IMR-90 (cell line): Measurements from ENCODE around the gene SYT6. TPM values are rescaled to one million over a fixed set of nuclear protein-coding genes. Genes with fewer than 3 reads are reported as not detected.

Experiments
- ATAC-seq: fragments of 200-7000 bp; cut with Tn5 transposase; 2 replicates; pipeline ENCODE4 v1.9.1; 2020; ENCODE audit warnings: low read depth, mild to moderate bottlenecking, moderate library complexity
- BruUV-seq: library from RNA; stranded (reverse); fragments of 400-500 nt; replicated peaks from 2 replicates; lab custom pipeline; 2021; lab: Mats Ljungman, UMichigan
- CTCF ChIA-PET: fragments of 300-600 bp; formaldehyde crosslinking; extraction: SDS; loops from one replicate; lab custom pipeline; 2021; ENCODE audit warnings: antibody characterized with exemption; lab: Yijun Ruan, JAX
- POLR2A ChIA-PET: fragments of 300-600 bp; sonication (Branson Sonifier 250); formaldehyde crosslinking; loops from one replicate; lab custom pipeline; 2022; ENCODE audit warnings: antibody characterized with exemption; ENCODE audit not compliant: unreplicated experiment; lab: Charles Lee
- DNase-seq: peaks from one replicate; pipeline ENCODE4 v3.0.0; 2013
- H2AFZ ChIP-seq: replicated peaks from 2 replicates; pipeline ENCODE3; 2013; ENCODE audit warnings: low read length, mild to moderate bottlenecking; ENCODE audit not compliant: poor library complexity
- H2AK5ac ChIP-seq: 2 replicates; pipeline ENCODE4 v1.6.1; 2013; ENCODE audit warnings: low read depth, low read length, inconsistent platforms
- H2AK9ac ChIP-seq: replicated peaks from 2 replicates; pipeline ENCODE3; 2013; ENCODE audit warnings: mild to moderate bottlenecking, low read depth, low read length, moderate library complexity; ENCODE audit not compliant: poor library complexity
- H2BK120ac ChIP-seq: 2 replicates; pipeline ENCODE4 v1.6.1; 2013; ENCODE audit warnings: low read depth, low read length, inconsistent platforms
- H2BK15ac ChIP-seq: 3 replicates; pipeline ENCODE4 v1.6.1; 2013; ENCODE audit warnings: low read depth, low read length, inconsistent platforms
- H2BK20ac ChIP-seq: 2 replicates; pipeline ENCODE4 v1.6.1; 2013; ENCODE audit warnings: low read depth, mild to moderate bottlenecking, inconsistent platforms, low read length, moderate library complexity
- H2BK5ac ChIP-seq: 2 replicates; pipeline ENCODE4 v1.6.1; 2013; ENCODE audit warnings: mild to moderate bottlenecking, low read depth, low read length, inconsistent platforms; ENCODE audit not compliant: poor library complexity, severe bottlenecking
- H3K14ac ChIP-seq: replicated peaks from 2 replicates; pipeline ENCODE4 v1.6.1; 2013; ENCODE audit warnings: low read depth, low read length, inconsistent platforms
- H3K18ac ChIP-seq: 2 replicates; pipeline ENCODE4 v1.6.1; 2013; ENCODE audit warnings: low read depth, low read length, control low read depth
- H3K23ac ChIP-seq: 2 replicates; pipeline ENCODE4 v1.6.1; 2013; ENCODE audit warnings: low read depth, low read length, inconsistent platforms
- H3K27ac ChIP-seq: 2 replicates; pipeline ENCODE4 v1.5.1; 2013; ENCODE audit warnings: mild to moderate bottlenecking, control low read depth, low read length; ENCODE audit not compliant: insufficient read depth
- H3K27me3 ChIP-seq: 2 replicates; pipeline ENCODE4 v1.6.1; 2013; ENCODE audit warnings: low read length; ENCODE audit not compliant: control insufficient read depth, insufficient read depth
- H3K36me3 ChIP-seq: 2 replicates; pipeline ENCODE4 v1.6.1; 2013; ENCODE audit warnings: low read length, mixed read lengths; ENCODE audit not compliant: control insufficient read depth, insufficient read depth
- H3K4ac ChIP-seq: 2 replicates; pipeline ENCODE4 v1.6.1; 2013; ENCODE audit warnings: low read depth, low read length, inconsistent platforms
- H3K4me1 ChIP-seq: 2 replicates; pipeline ENCODE4 v1.6.1; 2013; ENCODE audit warnings: low read length, mixed read lengths; ENCODE audit not compliant: control insufficient read depth, insufficient read depth
- H3K4me2 ChIP-seq: 2 replicates; pipeline ENCODE4 v1.6.1; 2013; ENCODE audit warnings: low read depth, mild to moderate bottlenecking, control low read depth, low read length, moderate library complexity
- H3K4me3 ChIP-seq: 2 replicates; pipeline ENCODE4 v1.5.1; 2013; ENCODE audit warnings: low read depth, mild to moderate bottlenecking, control low read depth, low read length, moderate library complexity; ENCODE audit not compliant: insufficient read depth
- H3K56ac ChIP-seq: 2 replicates; pipeline ENCODE4 v1.6.1; 2013; ENCODE audit warnings: low read length, inconsistent platforms; ENCODE audit not compliant: insufficient read depth; ENCODE audit errors: extremely low read depth
- H3K79me1 ChIP-seq, 2 experiments: 2 replicates each; pipeline ENCODE4 v1.6.1; 2013; ENCODE audit warnings: low read length in 2 of 2, inconsistent platforms in 1 of 2, low read depth in 1 of 2
- H3K9ac ChIP-seq: 2 replicates; pipeline ENCODE4 v1.6.1; 2013; ENCODE audit warnings: low read depth, low read length, control low read depth
- H3K9me1 ChIP-seq: 2 replicates; pipeline ENCODE4 v1.6.1; 2013; ENCODE audit warnings: low read length, inconsistent platforms; ENCODE audit not compliant: insufficient read depth
- H3K9me3 ChIP-seq: 2 replicates; pipeline ENCODE4 v1.6.1; 2013; ENCODE audit warnings: low read length; ENCODE audit not compliant: control insufficient read depth, insufficient read depth
- H4K20me1 ChIP-seq: 2 replicates; pipeline ENCODE4 v1.6.1; 2013; ENCODE audit warnings: low read length, inconsistent platforms; ENCODE audit not compliant: insufficient read depth
- H4K5ac ChIP-seq: 2 replicates; pipeline ENCODE4 v1.6.1; 2013; ENCODE audit warnings: mild to moderate bottlenecking, low read depth, low read length, control low read depth
- H4K8ac ChIP-seq, 2 experiments: 2 replicates each; pipeline ENCODE4 v1.6.1; 2013; ENCODE audit warnings: low read depth in 2 of 2, low read length in 2 of 2, control low read depth in 1 of 2, inconsistent platforms in 1 of 2
- H4K91ac ChIP-seq: 2 replicates; pipeline ENCODE4 v1.6.1; 2013; ENCODE audit warnings: low read depth, low read length, inconsistent platforms; ENCODE audit not compliant: insufficient read depth
- BHLHE40 ChIP-seq: fragments of 150-350 bp; IDR thresholded peaks from 2 replicates; pipeline ENCODE4 v1.6.1; 2016; ENCODE audit warnings: mild to moderate bottlenecking, low read depth, low read length
- CEBPB ChIP-seq: IDR thresholded peaks from 2 replicates; pipeline ENCODE4 v1.6.1; 2012; ENCODE audit warnings: low read depth, low read length, improper control_type of control experiment
- CHD1 ChIP-seq: IDR thresholded peaks from 2 replicates; pipeline ENCODE4 v1.6.1; 2012; ENCODE audit warnings: low read depth, low read length, improper control_type of control experiment
- CTCF ChIP-seq: conservative IDR thresholded peaks from 2 replicates; pipeline ENCODE4 v1.5.1; 2012; ENCODE audit warnings: mild to moderate bottlenecking, low read depth, low read length, improper control_type of control experiment
- ELK1 ChIP-seq: fragments of 150-350 bp; IDR thresholded peaks from 2 replicates; pipeline ENCODE4 v1.6.1; 2016; ENCODE audit warnings: low read depth, mild to moderate bottlenecking, low read length, moderate library complexity, borderline replicate concordance
- FOS ChIP-seq: fragments of 150-350 bp; IDR thresholded peaks from 2 replicates; pipeline ENCODE4 v1.6.1; 2016; ENCODE audit warnings: low read depth, low read length
- MAFK ChIP-seq: IDR thresholded peaks from 2 replicates; pipeline ENCODE4 v1.6.1; 2012; ENCODE audit warnings: low read depth, low read length, improper control_type of control experiment
- MAZ ChIP-seq: IDR thresholded peaks from 2 replicates; pipeline ENCODE4 v1.6.1; 2012; ENCODE audit warnings: low read depth, mild to moderate bottlenecking, low read length, improper control_type of control experiment, moderate library complexity, borderline replicate concordance
- MXI1 ChIP-seq: IDR thresholded peaks from 2 replicates; pipeline ENCODE4 v1.6.1; 2012; ENCODE audit warnings: low read depth, mild to moderate bottlenecking, low read length, moderate library complexity, borderline replicate concordance
- NFE2L2 ChIP-seq: fragments of 150-350 bp; IDR thresholded peaks from 2 replicates; pipeline ENCODE4 v1.6.1; 2016; ENCODE audit warnings: low read depth, mild to moderate bottlenecking, low read length
- POLR2A ChIP-seq: IDR thresholded peaks from 2 replicates; pipeline ENCODE4 v1.6.1; 2012; ENCODE audit warnings: mild to moderate bottlenecking, low read depth, low read length
- RAD21 ChIP-seq: IDR thresholded peaks from 2 replicates; pipeline ENCODE4 v1.6.1; 2012; ENCODE audit warnings: low read length, improper control_type of control experiment
- RCOR1 ChIP-seq: IDR thresholded peaks from 2 replicates; pipeline ENCODE4 v1.6.1; 2012; ENCODE audit warnings: mild to moderate bottlenecking, low read length, improper control_type of control experiment; ENCODE audit not compliant: insufficient replicate concordance
- RFX5 ChIP-seq: IDR thresholded peaks from 2 replicates; pipeline ENCODE4 v1.8.0; 2012; ENCODE audit warnings: low read depth, mild to moderate bottlenecking, low read length, moderate library complexity
- SMC3 ChIP-seq: fragments of 150-350 bp; IDR thresholded peaks from 2 replicates; pipeline ENCODE4 v1.6.1; 2016; ENCODE audit warnings: low read depth, mild to moderate bottlenecking, antibody characterized with exemption, low read length, moderate library complexity
- USF2 ChIP-seq: fragments of 150-350 bp; IDR thresholded peaks from 2 replicates; pipeline ENCODE4 v1.6.1; 2017; ENCODE audit warnings: mild to moderate bottlenecking, antibody characterized with exemption, low read length, low read depth
- WGBS, 2 experiments: methylation state at CpG; one replicate each; pipeline versions ENCODE4 v1.1.5 to v1.1.7; 2013; ENCODE audit warnings: missing lambda C conversion rate in 2 of 2; ENCODE audit not compliant: insufficient read length in 1 of 2; ENCODE audit errors: extremely low coverage in 2 of 2; 5-methylcytosine and 5-hydroxymethylcytosine counted together
- dilution Hi-C: fragments of 300-500 bp; cut with HindIII; formaldehyde crosslinking; loops from one replicate; pipeline ENCODE4 v1.14.3; 2018; ENCODE audit warnings: low sequenced_read_pairs; ENCODE audit not compliant: unreplicated experiment
- in situ Hi-C: fragments of 300-500 bp; cut with MboI; formaldehyde crosslinking; loops from 3 replicates; pipeline ENCODE4 v1.14.3; 2019; ENCODE audit warnings: low sequenced_read_pairs, inconsistent platforms, mixed read lengths
- intact Hi-C: fragments of 100-400 bp; cut with micrococcal nuclease; formaldehyde crosslinking; loops from 2 replicates; pipeline ENCODE4 v1.10.0; 2022
- polyA plus RNA-seq, 3 experiments: library from polyadenylated mRNA; depleted of rRNA; stranded (reverse); fragments of >200 nt; gene quantifications; 2 replicates each; pipeline ENCODE4 v1.2.3, GENCODE V29; 2012; ENCODE audit warnings: low replicate concordance in 1 of 3
- total RNA-seq: library from RNA; depleted of rRNA; stranded (reverse); fragments of >200 nt; gene quantifications from 2 replicates; pipeline ENCODE4 v1.2.3, GENCODE V29; 2012

SYT6 gene
- total and polyA plus RNA-seq, 2 of the 4 experiments (the other 2 are of a cell fraction) = not detected

GRCh38 chr1:114043054-114043453 lies 110.6 kb downstream of the SYT6 start:
- Histone ChIP-seq H4K91ac (no peak overlapping the region), H3K4me1 (no peaks in the 10 kb centered on the region), H3K4me2 (no peak overlapping the region), H3K36me3 (no peaks in the 10 kb centered on the region), H4K8ac (no peak overlapping the region), H2BK120ac (no peak overlapping the region), H3K14ac (no peak overlapping the region), H3K9me1 (no peaks in the 10 kb centered on the region), H3K56ac (no peak overlapping the region), H3K79me1 (no peaks in the 10 kb centered on the region), H2AK9ac (no peak overlapping the region), H3K9me3 (no peaks in the 10 kb centered on the region), H3K18ac (no peak overlapping the region), H3K9ac (no peak overlapping the region), H3K4me3 (no peak overlapping the region), H4K20me1 (no peaks in the 10 kb centered on the region), H2BK20ac (no peak overlapping the region), H3K27me3 (peaks cover 26% of the 10 kb centered on the region), H3K4ac (no peak overlapping the region), H3K27ac (no peak overlapping the region), H2BK5ac (no peak overlapping the region), H4K5ac (no peak overlapping the region), H2BK15ac (no peak overlapping the region), H2AFZ (no peak overlapping the region), H3K23ac (no peak overlapping the region), H2AK5ac (no peak overlapping the region)
- in situ Hi-C loops = no loop called here
- WGBS, 2 experiments = 20% methylated on average over 2 of the region's 4 CpGs; no CpG with 5 or more reads in 1 of the 2 experiments
- CTCF ChIA-PET = no interaction called here
- BruUV-seq = no TSS peak
- intact Hi-C loops = no loop called here
- no peak for ATAC-seq
- TF ChIP-seq MAFK = no peak
- no peak for TF ChIP-seq CHD1
- no peak for TF ChIP-seq USF2
- TF ChIP-seq POLR2A = no peak
- no peak for TF ChIP-seq CTCF
- no peak for TF ChIP-seq MXI1
- TF ChIP-seq BHLHE40 = no peak
- no peak for TF ChIP-seq RCOR1
- no peak for TF ChIP-seq RAD21
- TF ChIP-seq RFX5 = no peak
- no peak for TF ChIP-seq ELK1
- no peak for TF ChIP-seq MAZ
- no peak for TF ChIP-seq CEBPB
- TF ChIP-seq SMC3 = no peak
- no peak for TF ChIP-seq NFE2L2
- TF ChIP-seq FOS = no peak
- dilution Hi-C loops = no loop called here
- POLR2A ChIA-PET = no interaction called here
- DNase-seq = no peak
